ENCODE measurements around the gene CPVL. TPM values are rescaled to one million over a fixed set of nuclear protein-coding genes. Genes with fewer than 3 reads are reported as not detected.

Gene CPVL
- total and polyA plus RNA-seq, 3 experiments from 2014 or later, result 1.0 to 1.3 TPM; not detected in 1

DNA sequence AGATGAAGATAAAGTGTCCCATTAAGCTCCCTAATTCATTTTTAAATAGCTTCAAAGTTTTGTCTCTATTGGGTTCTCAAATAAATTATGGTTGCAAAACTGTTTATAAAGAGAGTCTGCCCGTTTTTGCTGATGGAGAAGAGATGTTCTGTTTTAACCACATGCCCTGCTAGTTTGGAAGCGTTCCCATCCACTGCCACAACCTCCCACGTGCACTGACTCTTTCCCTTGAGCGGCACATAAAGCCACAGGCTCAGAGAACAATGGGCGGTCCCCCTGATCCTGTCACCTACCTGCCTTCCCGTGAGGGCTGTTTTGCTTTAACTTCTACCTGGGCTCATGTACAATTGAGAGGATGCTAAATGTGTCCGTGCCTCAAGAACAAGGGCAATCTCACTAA, 65.5 kb downstream of the CPVL start:
- Histone ChIP-seq H3K36me3 (ENCODE audit: insufficient read depth, low read length) (no peaks in the 10 kb centered on the region), H3K4me3 (ENCODE audit: low read length) (no peak overlapping the region), H3K9me3 (ENCODE audit: low read length) (no peaks in the 10 kb centered on the region), H3K27ac (ENCODE audit: low read depth, low read length) (no peak overlapping the region), H3K27me3 (ENCODE audit: insufficient read depth, low read length, poor library complexity, severe bottlenecking) (no peaks in the 10 kb centered on the region), H3K4me1 (ENCODE audit: insufficient read depth, low read length) (no peaks in the 10 kb centered on the region)
- Mint-ChIP-seq H3K36me3 (no peaks in the 10 kb centered on the region), H3K4me3 (no peak overlapping the region), H3K27me3 (peaks cover 2 to 12% of the 10 kb centered on the region in 2 donors), H3K9me3 (no peaks in the 10 kb centered on the region), H3K4me1 (no peaks in the 10 kb centered on the region), H3K27ac (no peak overlapping the region)
- no peak for DNase-seq
- ChIA-PET POLR2A (no interaction called here), CTCF (no interaction called here)

DNA sequence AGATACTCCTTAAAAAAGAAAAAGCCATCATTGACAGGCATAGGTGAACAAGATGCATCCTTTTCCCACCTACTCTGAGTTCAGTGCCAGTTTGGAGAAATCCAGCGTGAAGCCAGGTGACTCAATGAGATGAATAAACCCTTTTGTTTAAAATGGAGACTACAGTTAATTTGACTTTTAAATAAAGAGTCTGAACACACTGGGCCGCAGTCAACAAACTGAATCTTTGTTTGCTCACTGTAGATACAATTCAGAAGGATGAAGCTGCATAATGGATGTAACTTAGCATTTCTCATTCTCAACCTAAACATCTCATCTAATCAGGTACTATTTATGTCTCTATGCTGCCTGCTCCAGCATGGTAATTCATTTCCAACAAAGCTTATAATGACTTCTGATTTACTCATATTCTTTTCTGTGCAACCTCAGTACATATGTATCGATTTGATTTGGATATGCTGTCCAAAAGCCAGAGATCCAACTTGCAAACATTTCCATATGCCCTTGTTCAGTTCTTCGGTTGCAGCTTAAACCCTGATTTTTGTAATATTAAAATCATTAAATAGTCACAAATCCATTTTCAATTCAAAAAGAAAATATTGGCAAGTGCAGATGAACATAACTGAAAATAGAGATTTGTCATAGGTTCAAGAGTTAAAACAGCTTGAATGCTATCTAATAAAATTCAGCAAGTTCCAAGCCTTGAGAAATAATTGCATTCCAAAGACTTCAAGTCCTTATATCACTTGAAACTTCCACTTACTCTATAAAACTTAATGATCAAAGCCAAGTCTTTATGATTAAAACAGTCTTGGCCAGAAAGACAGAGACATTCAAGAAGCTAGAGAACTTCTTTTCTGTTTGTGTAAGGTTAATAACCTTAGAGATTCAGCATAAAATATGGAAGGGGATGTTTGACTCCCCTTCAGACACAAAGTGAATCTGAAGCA, 67.8 kb downstream of the CPVL start:
- no peaks in the 10 kb centered on the region for H3K36me3 Mint-ChIP-seq
- peaks cover 4 to 28% of the 10 kb centered on the region in 2 donors for H3K27me3 Mint-ChIP-seq
- no peaks in the 10 kb centered on the region for H3K9me3 Mint-ChIP-seq
- H3K4me1 ChIP-seq (ENCODE audit: insufficient read depth, low read length), result no peaks in the 10 kb centered on the region
- POLR2A ChIA-PET, result no interaction called here
- no peak overlapping the region for H3K27ac Mint-ChIP-seq
- H3K36me3 ChIP-seq (ENCODE audit: insufficient read depth, low read length), result no peaks in the 10 kb centered on the region
- H3K4me3 ChIP-seq (ENCODE audit: low read length), result no peak overlapping the region
- DNase-seq, result no peak
- H3K4me3 Mint-ChIP-seq, result no peak overlapping the region
- no peaks in the 10 kb centered on the region for H3K4me1 Mint-ChIP-seq
- H3K27ac ChIP-seq (ENCODE audit: low read depth, low read length), result no peak overlapping the region
- CTCF ChIA-PET, result no interaction called here
- H3K9me3 ChIP-seq (ENCODE audit: low read length), result no peaks in the 10 kb centered on the region
- H3K27me3 ChIP-seq (ENCODE audit: insufficient read depth, low read length, poor library complexity, severe bottlenecking), result no peaks in the 10 kb centered on the region

DNA sequence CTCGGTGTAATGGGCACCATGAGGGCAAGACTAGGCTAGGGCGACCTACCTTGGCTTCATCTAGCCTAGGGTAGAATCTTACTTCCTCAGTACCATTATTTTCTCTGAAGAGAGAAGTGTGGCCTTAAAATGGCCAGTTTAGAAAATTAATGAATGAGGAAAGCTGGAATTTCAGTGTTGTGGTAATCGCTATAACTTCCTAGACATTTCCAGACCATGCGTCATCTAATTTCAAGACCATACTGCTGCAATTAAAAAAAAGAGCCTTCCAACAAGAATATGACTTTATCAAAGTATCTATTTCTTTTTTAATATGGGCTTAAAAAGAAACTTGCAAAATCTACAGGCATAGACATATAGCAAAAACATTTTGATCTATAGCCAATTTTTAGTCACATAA, 68.5 kb downstream of the CPVL start:
- H3K9me3 Mint-ChIP-seq, result no peaks in the 10 kb centered on the region
- H3K27me3 ChIP-seq (ENCODE audit: insufficient read depth, low read length, poor library complexity, severe bottlenecking), result no peaks in the 10 kb centered on the region
- no peak for DNase-seq
- no peaks in the 10 kb centered on the region for H3K4me1 Mint-ChIP-seq
- H3K4me3 Mint-ChIP-seq, result no peak overlapping the region
- H3K27ac Mint-ChIP-seq, result no peak overlapping the region
- H3K4me3 ChIP-seq (ENCODE audit: low read length), result no peak overlapping the region
- POLR2A ChIA-PET, result no interaction called here
- peaks cover 4 to 35% of the 10 kb centered on the region in 2 donors for H3K27me3 Mint-ChIP-seq
- no peaks in the 10 kb centered on the region for H3K36me3 ChIP-seq (ENCODE audit: insufficient read depth, low read length)
- no peaks in the 10 kb centered on the region for H3K36me3 Mint-ChIP-seq
- H3K27ac ChIP-seq (ENCODE audit: low read depth, low read length), result no peak overlapping the region
- H3K9me3 ChIP-seq (ENCODE audit: low read length), result no peaks in the 10 kb centered on the region
- CTCF ChIA-PET, result no interaction called here
- H3K4me1 ChIP-seq (ENCODE audit: insufficient read depth, low read length), result no peaks in the 10 kb centered on the region

DNA sequence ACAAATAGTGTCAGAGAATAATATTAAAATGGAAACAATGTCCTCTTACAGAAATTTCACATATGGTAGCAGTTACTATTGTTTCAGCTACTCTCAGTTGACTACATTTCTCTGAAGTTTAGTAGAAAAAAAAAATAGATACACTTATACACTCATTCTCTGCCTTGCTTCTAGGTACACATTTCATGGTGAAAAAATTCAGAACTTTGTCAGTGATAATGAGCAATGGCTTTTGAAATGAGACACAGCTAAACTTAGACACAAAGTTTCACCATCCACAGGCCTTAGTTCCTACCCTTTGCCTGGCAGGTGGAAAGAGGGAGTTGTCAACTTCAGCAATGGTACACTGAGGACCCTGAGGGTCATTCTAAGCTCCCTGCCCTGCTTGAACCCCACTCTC, 69.2 kb downstream of the CPVL start:
- no peak overlapping the region for H3K27ac Mint-ChIP-seq
- CTCF ChIA-PET, result interaction anchor here (1.2 kb wide), 1 partner anchor 14 kb away, joined by 3 read pairs; no protein-coding TSS in a partner anchor
- no peaks in the 10 kb centered on the region for H3K4me1 ChIP-seq (ENCODE audit: insufficient read depth, low read length)
- H3K4me3 ChIP-seq (ENCODE audit: low read length), result no peak overlapping the region
- peaks cover 4 to 39% of the 10 kb centered on the region in 2 donors for H3K27me3 Mint-ChIP-seq
- no peaks in the 10 kb centered on the region for H3K9me3 ChIP-seq (ENCODE audit: low read length)
- no peak overlapping the region for H3K4me3 Mint-ChIP-seq
- H3K9me3 Mint-ChIP-seq, result no peaks in the 10 kb centered on the region
- H3K4me1 Mint-ChIP-seq, result no peaks in the 10 kb centered on the region
- no peak for DNase-seq
- H3K27ac ChIP-seq (ENCODE audit: low read depth, low read length), result no peak overlapping the region
- no peaks in the 10 kb centered on the region for H3K36me3 Mint-ChIP-seq
- H3K36me3 ChIP-seq (ENCODE audit: insufficient read depth, low read length), result no peaks in the 10 kb centered on the region
- POLR2A ChIA-PET, result no interaction called here
- H3K27me3 ChIP-seq (ENCODE audit: insufficient read depth, low read length, poor library complexity, severe bottlenecking), result no peaks in the 10 kb centered on the region

DNA sequence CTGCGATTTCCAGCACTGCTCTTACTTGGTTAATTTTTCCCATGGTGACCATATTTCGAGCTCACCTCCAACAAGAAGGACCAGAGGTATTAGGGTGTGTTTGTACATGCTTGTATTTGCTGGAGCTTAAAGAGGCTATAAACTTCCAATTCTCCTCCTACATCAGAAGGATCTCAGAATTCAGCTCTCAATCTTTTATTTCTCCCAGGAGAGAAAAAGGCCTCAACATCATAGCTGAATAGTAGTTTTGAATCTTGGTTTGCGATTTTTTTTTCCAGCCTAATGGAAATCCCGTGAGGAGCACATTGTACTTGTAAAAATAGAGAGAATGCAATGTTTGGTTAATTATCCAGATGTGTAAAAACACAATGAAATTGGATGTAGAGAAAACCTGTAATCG, 69.7 kb downstream of the CPVL start:
- no peaks in the 10 kb centered on the region for H3K4me1 Mint-ChIP-seq
- no peak overlapping the region for H3K27ac Mint-ChIP-seq
- POLR2A ChIA-PET, result no interaction called here
- Histone ChIP-seq H3K27me3 (ENCODE audit: insufficient read depth, low read length, poor library complexity, severe bottlenecking) (no peaks in the 10 kb centered on the region), H3K4me1 (ENCODE audit: insufficient read depth, low read length) (no peaks in the 10 kb centered on the region), H3K27ac (ENCODE audit: low read depth, low read length) (no peak overlapping the region), H3K36me3 (ENCODE audit: insufficient read depth, low read length) (no peaks in the 10 kb centered on the region), H3K9me3 (ENCODE audit: low read length) (no peaks in the 10 kb centered on the region), H3K4me3 (ENCODE audit: low read length) (no peak overlapping the region)
- no peaks in the 10 kb centered on the region for H3K9me3 Mint-ChIP-seq
- CTCF ChIA-PET, result interaction anchor here (1.2 kb wide), 1 partner anchor 14 kb away, joined by 3 read pairs; no protein-coding TSS in a partner anchor
- peaks cover 4 to 39% of the 10 kb centered on the region in 2 donors for H3K27me3 Mint-ChIP-seq
- no peak for DNase-seq
- no peak overlapping the region for H3K4me3 Mint-ChIP-seq
- H3K36me3 Mint-ChIP-seq, result no peaks in the 10 kb centered on the region

DNA sequence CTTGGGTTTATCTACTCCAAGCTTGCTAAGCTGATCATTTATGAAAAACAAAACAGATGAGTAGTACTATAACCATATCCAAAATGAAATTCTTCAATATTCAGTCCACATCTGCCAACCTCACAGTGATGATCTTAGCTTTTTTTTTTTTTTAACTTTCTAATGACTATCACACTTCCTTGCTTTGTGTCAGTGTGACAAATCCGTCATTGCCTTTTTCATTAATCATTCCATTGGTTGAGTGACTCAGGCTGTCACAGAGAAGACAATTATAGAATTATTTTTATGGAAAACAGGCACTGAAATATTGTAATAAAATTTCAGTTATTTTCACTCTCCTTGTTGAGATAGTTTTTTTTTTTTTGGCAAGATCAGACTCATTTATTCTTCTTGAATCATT, 70.7 kb downstream of the CPVL start:
- DNase-seq, result no peak
- ChIA-PET CTCF (interaction anchor here (0.6 kb wide), 1 partner anchor 198 kb away, joined by 3 read pairs; no protein-coding TSS in a partner anchor), POLR2A (no interaction called here)
- H3K27me3 ChIP-seq (ENCODE audit: insufficient read depth, low read length, poor library complexity, severe bottlenecking), result no peaks in the 10 kb centered on the region
- no peak overlapping the region for H3K27ac ChIP-seq (ENCODE audit: low read depth, low read length)
- no peak overlapping the region for H3K4me3 Mint-ChIP-seq
- H3K36me3 ChIP-seq (ENCODE audit: insufficient read depth, low read length), result no peaks in the 10 kb centered on the region
- H3K9me3 ChIP-seq (ENCODE audit: low read length), result no peaks in the 10 kb centered on the region
- H3K4me1 ChIP-seq (ENCODE audit: insufficient read depth, low read length), result no peaks in the 10 kb centered on the region
- no peaks in the 10 kb centered on the region for H3K9me3 Mint-ChIP-seq
- H3K27me3 Mint-ChIP-seq, result peaks cover 4 to 39% of the 10 kb centered on the region in 2 donors
- no peaks in the 10 kb centered on the region for H3K4me1 Mint-ChIP-seq
- H3K27ac Mint-ChIP-seq, result no peak overlapping the region
- no peaks in the 10 kb centered on the region for H3K36me3 Mint-ChIP-seq
- no peak overlapping the region for H3K4me3 ChIP-seq (ENCODE audit: low read length)

DNA sequence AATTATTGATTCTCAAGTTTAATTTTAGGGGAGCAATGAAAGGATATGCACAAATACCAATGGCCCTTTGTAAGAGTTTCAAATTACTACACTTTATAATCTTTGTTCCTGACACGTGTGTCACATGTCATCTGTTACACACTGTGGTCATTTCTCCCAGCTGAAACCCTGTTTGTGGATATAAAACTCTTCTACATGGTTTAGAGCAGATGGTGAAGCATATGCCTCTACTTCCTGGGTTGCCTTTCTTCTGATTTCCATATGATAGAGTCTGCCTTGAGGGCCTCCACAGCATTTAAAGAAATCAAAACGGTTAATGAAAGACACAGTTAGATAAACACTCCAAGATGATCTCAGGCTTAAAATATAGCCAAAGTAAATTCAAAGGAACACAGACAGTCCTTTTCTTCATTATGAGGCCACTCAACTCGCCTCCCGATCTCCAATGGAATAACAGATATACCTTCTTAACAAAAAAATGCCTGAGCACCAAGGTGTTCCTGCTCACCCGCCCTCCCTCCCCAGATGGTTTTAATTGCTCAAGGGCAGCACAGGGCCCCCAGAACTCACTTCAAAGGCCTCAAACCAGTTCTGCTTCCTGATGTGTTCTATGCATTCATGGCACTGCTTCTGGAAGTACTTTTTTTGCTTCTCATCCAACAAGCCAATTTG, 75.0 kb downstream of the CPVL start:
- no peaks in the 10 kb centered on the region for H3K36me3 Mint-ChIP-seq
- Histone ChIP-seq H3K4me1 (ENCODE audit: insufficient read depth, low read length) (no peaks in the 10 kb centered on the region), H3K4me3 (ENCODE audit: low read length) (no peak overlapping the region), H3K27me3 (ENCODE audit: insufficient read depth, low read length, poor library complexity, severe bottlenecking) (no peaks in the 10 kb centered on the region), H3K27ac (ENCODE audit: low read depth, low read length) (no peak overlapping the region), H3K36me3 (ENCODE audit: insufficient read depth, low read length) (no peaks in the 10 kb centered on the region), H3K9me3 (ENCODE audit: low read length) (no peaks in the 10 kb centered on the region)
- DNase-seq, result no peak
- no peak overlapping the region for H3K27ac Mint-ChIP-seq
- CTCF ChIA-PET, result no interaction called here
- H3K4me1 Mint-ChIP-seq, result no peaks in the 10 kb centered on the region
- peaks cover 4 to 31% of the 10 kb centered on the region in 2 donors for H3K27me3 Mint-ChIP-seq
- H3K9me3 Mint-ChIP-seq, result no peaks in the 10 kb centered on the region
- H3K4me3 Mint-ChIP-seq, result no peak overlapping the region
- POLR2A ChIA-PET, result no interaction called here

DNA sequence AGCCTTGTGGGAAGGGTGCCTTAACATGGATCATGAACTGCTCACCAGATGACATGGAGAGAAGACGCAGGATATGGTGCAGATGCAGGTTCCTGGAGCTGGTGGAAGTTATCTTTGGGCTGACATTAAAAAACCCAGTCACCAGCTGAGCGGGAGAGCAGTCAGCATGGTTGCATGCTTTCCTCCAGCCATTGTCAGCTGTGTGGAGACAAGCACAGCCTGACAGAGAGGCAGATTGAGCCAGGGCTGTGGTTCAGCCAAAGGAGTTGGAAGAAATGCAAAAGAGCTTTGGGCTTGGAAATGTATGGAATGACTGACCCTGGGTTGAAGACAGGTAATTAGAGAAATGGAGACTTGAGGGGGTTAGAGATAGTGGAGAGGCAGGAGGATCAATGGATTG, 79.7 kb downstream of the CPVL start:
- no peak for DNase-seq
- Histone ChIP-seq H3K4me3 (ENCODE audit: low read length) (no peak overlapping the region), H3K27me3 (ENCODE audit: insufficient read depth, low read length, poor library complexity, severe bottlenecking) (no peaks in the 10 kb centered on the region), H3K27ac (ENCODE audit: low read depth, low read length) (no peak overlapping the region), H3K9me3 (ENCODE audit: low read length) (no peaks in the 10 kb centered on the region), H3K36me3 (ENCODE audit: insufficient read depth, low read length) (no peaks in the 10 kb centered on the region), H3K4me1 (ENCODE audit: insufficient read depth, low read length) (no peaks in the 10 kb centered on the region)
- Mint-ChIP-seq H3K27ac (no peak overlapping the region), H3K4me1 (no peaks in the 10 kb centered on the region), H3K27me3 (peaks cover 2 to 19% of the 10 kb centered on the region in 2 donors), H3K36me3 (no peaks in the 10 kb centered on the region), H3K4me3 (no peak overlapping the region), H3K9me3 (no peaks in the 10 kb centered on the region)
- CTCF ChIA-PET, result interaction anchor here (0.5 to 1.4 kb wide), 2 partner anchors 114 to 342 kb away, joined by 3 read pairs; no protein-coding TSS in a partner anchor
- POLR2A ChIA-PET, result no interaction called here

All from CD8-positive, alpha-beta memory T cell (primary cell).